Astrocyte (in vitro differentiated cells and primary cell): Measurements from ENCODE around the gene PTPRF. TPM values are rescaled to one million over a fixed set of nuclear protein-coding genes. Genes with fewer than 3 reads are reported as not detected.

Experiments
- DNase-seq: peaks from one replicate; pipeline ENCODE4 v3.0.0-alpha.2; 2010; ENCODE audit warnings: low read depth
- FAIRE-seq: peaks from 2 replicates; lab custom pipeline; 2011; peaks lifted over from hg19 to GRCh38; lab: Jason Lieb, UNC
- H2AFZ ChIP-seq: 2 replicates; pipeline ENCODE4 v1.6.0; 2012; ENCODE audit warnings: low read depth, low read length, inconsistent platforms
- H3K27ac ChIP-seq: 2 replicates; pipeline ENCODE4 v1.5.1; 2011; ENCODE audit warnings: low read depth, low read length, inconsistent platforms
- H3K27me3 ChIP-seq: 2 replicates; pipeline ENCODE4 v1.6.0; 2011; ENCODE audit warnings: low read length, inconsistent platforms; ENCODE audit not compliant: insufficient read depth
- H3K36me3 ChIP-seq: 2 replicates; pipeline ENCODE4 v1.5.1; 2011; ENCODE audit warnings: low read length, inconsistent platforms; ENCODE audit not compliant: insufficient read depth
- H3K4me1 ChIP-seq: 2 replicates; pipeline ENCODE4 v1.5.1; 2011; ENCODE audit warnings: low read length, inconsistent platforms; ENCODE audit not compliant: insufficient read depth
- H3K4me2 ChIP-seq: 2 replicates; pipeline ENCODE4 v1.6.0; 2012; ENCODE audit warnings: low read length, inconsistent platforms
- H3K4me3 ChIP-seq: 2 replicates; pipeline ENCODE4 v1.5.1; 2011; ENCODE audit warnings: low read depth, mild to moderate bottlenecking, low read length, inconsistent platforms; ENCODE audit not compliant: insufficient read depth
- H3K79me2 ChIP-seq: 2 replicates; pipeline ENCODE4 v1.6.0; 2012; ENCODE audit warnings: mild to moderate bottlenecking, low read length, inconsistent platforms; ENCODE audit not compliant: insufficient read depth
- H3K9ac ChIP-seq: 2 replicates; pipeline ENCODE4 v1.6.0; 2012; ENCODE audit warnings: mild to moderate bottlenecking, low read length, inconsistent platforms
- H3K9me3 ChIP-seq: 2 replicates; pipeline ENCODE4 v1.5.1; 2012; ENCODE audit warnings: low read depth, mild to moderate bottlenecking, low read length, inconsistent platforms; ENCODE audit not compliant: insufficient read depth
- H4K20me1 ChIP-seq: 2 replicates; pipeline ENCODE4 v1.6.0; 2012; ENCODE audit warnings: low read length, inconsistent platforms; ENCODE audit not compliant: insufficient read depth
- H3K27ac Mint-ChIP-seq: one replicate; pipeline ENCODE4 v1.8.0; 2021; ENCODE audit warnings: mild to moderate bottlenecking, mixed read lengths; ENCODE audit not compliant: unreplicated experiment
- H3K27me3 Mint-ChIP-seq: one replicate; pipeline ENCODE4 v1.8.0; 2021; ENCODE audit warnings: low read depth, mixed read lengths; ENCODE audit not compliant: unreplicated experiment
- H3K36me3 Mint-ChIP-seq: one replicate; pipeline ENCODE4 v1.8.0; 2021; ENCODE audit warnings: low read depth, mixed read lengths; ENCODE audit not compliant: unreplicated experiment
- H3K4me1 Mint-ChIP-seq: one replicate; pipeline ENCODE4 v1.8.0; 2021; ENCODE audit warnings: low read depth, mixed read lengths; ENCODE audit not compliant: unreplicated experiment
- H3K4me3 Mint-ChIP-seq: one replicate; pipeline ENCODE4 v1.8.0; 2021; ENCODE audit warnings: mild to moderate bottlenecking, moderate library complexity, mixed read lengths; ENCODE audit not compliant: unreplicated experiment
- H3K9me3 Mint-ChIP-seq: one replicate; pipeline ENCODE4 v1.8.0; 2021; ENCODE audit warnings: mild to moderate bottlenecking, mixed read lengths; ENCODE audit not compliant: unreplicated experiment
- CTCF ChIP-seq: IDR thresholded peaks from 2 replicates; pipeline ENCODE4 v1.5.1; 2011; ENCODE audit warnings: low read depth, mild to moderate bottlenecking, inconsistent platforms, low read length, moderate library complexity; ENCODE audit not compliant: insufficient read depth
- EZH2 ChIP-seq: IDR thresholded peaks from 2 replicates; pipeline ENCODE4 v1.6.1; 2012; ENCODE audit warnings: mild to moderate bottlenecking, low read length, inconsistent platforms; ENCODE audit not compliant: insufficient read depth
- total RNA-seq: library from RNA; stranded (reverse); gene quantifications from 2 replicates; pipeline ENCODE4 v1.2.1, GENCODE V29; 2021

The PTPRF gene
- total RNA-seq, 1 donor from 2014 or later = 275 TPM

- FAIRE-seq (no peak), DNase-seq (no peak)
- H3K4me2 ChIP-seq = no peak overlapping the region
- TF ChIP-seq EZH2 (no peak), CTCF (no peak)
- no peaks in the 10 kb centered on the region for H3K4me1 ChIP-seq
- H3K4me3 ChIP-seq = no peak overlapping the region
- H3K27ac ChIP-seq = no peak overlapping the region
- H3K4me3 Mint-ChIP-seq = no peak overlapping the region
- H3K36me3 Mint-ChIP-seq = peaks cover 34% of the 10 kb centered on the region
- no peak overlapping the region for H2AFZ ChIP-seq
- no peaks in the 10 kb centered on the region for H4K20me1 ChIP-seq
- no peaks in the 10 kb centered on the region for H3K79me2 ChIP-seq
- no peaks in the 10 kb centered on the region for H3K27me3 ChIP-seq
- H3K36me3 ChIP-seq = peaks cover 8% of the 10 kb centered on the region
- H3K27me3 Mint-ChIP-seq = no peaks in the 10 kb centered on the region
- H3K4me1 Mint-ChIP-seq = no peaks in the 10 kb centered on the region
- H3K9ac ChIP-seq = no peak overlapping the region
- no peaks in the 10 kb centered on the region for H3K9me3 Mint-ChIP-seq
- H3K9me3 ChIP-seq = no peaks in the 10 kb centered on the region
- H3K27ac Mint-ChIP-seq = no peak overlapping the region
Measured at GRCh38 chr1:43606624-43607023, 75.9 kb downstream of the PTPRF start.

GRCh38 chr1:43608827-43609226, 78.1 kb downstream of the PTPRF start:
- H3K4me3 Mint-ChIP-seq = no peak overlapping the region
- FAIRE-seq = no peak

More at GRCh38 chr1:43608827-43609226, 78.1 kb downstream of the PTPRF start:
- H3K9me3 ChIP-seq = no peaks in the 10 kb centered on the region
- H3K4me3 ChIP-seq = no peak overlapping the region
- Mint-ChIP-seq H3K4me1 (no peaks in the 10 kb centered on the region), H3K36me3 (peaks cover 25% of the 10 kb centered on the region), H3K27me3 (no peaks in the 10 kb centered on the region), H3K9me3 (no peaks in the 10 kb centered on the region), H3K27ac (no peak overlapping the region)
- peaks cover 10% of the 10 kb centered on the region for H3K36me3 ChIP-seq
- no peak for DNase-seq
- H3K27ac ChIP-seq = no peak overlapping the region
- H3K4me1 ChIP-seq = no peaks in the 10 kb centered on the region
- H4K20me1 ChIP-seq = no peaks in the 10 kb centered on the region
- no peaks in the 10 kb centered on the region for H3K27me3 ChIP-seq
- TF ChIP-seq EZH2 (no peak), CTCF (no peak)
- H3K79me2 ChIP-seq = no peaks in the 10 kb centered on the region
- no peak overlapping the region for H2AFZ ChIP-seq
- no peak overlapping the region for H3K4me2 ChIP-seq
- no peak overlapping the region for H3K9ac ChIP-seq
